NK-92 (cell line): ENCODE data around the gene FAM32A.

Source experiments
- DNase-seq: peaks from one replicate; lab custom pipeline; 2025; ENCODE audit not compliant: unreplicated experiment; lab: John Stamatoyannopoulos, UW

FAM32A gene

DNA sequence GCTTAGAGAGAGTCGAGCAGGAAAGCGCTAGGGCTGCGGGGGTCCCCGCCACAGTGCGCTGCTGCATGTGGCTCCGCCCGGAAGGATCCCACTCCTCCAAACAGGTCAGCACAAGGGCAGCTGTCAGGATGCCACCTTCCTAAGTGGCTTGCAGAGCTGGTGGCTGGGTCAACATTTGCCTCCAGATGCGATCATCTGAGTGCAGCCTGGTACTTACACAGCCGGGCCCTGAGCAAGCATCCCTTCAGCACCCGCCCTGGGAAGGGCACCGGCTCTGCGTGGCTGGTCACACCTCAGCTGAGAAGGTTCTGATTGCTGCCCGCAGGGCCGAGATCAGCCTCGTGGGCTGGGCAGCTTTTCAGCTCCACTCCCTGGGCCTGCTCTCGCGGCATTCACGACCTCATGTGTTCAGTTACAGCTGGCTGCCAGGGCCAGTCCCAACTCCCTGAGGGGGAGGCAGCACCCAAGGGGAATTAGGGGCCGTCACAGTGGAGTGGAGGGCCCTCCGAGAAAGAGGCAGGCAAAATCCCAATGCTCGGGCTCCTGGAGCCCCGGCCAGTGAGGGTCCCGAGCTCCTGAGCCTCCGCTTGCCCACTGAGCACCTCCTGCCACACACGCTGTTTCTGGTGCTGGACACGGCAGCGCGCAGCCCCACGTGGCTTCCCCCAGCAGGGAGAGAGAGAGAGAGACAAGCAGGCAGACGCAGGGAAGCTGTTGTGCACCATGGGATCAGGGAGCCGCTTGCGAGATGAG lies 39.3 kb downstream of the FAM32A start:
- no peak for DNase-seq

DNA sequence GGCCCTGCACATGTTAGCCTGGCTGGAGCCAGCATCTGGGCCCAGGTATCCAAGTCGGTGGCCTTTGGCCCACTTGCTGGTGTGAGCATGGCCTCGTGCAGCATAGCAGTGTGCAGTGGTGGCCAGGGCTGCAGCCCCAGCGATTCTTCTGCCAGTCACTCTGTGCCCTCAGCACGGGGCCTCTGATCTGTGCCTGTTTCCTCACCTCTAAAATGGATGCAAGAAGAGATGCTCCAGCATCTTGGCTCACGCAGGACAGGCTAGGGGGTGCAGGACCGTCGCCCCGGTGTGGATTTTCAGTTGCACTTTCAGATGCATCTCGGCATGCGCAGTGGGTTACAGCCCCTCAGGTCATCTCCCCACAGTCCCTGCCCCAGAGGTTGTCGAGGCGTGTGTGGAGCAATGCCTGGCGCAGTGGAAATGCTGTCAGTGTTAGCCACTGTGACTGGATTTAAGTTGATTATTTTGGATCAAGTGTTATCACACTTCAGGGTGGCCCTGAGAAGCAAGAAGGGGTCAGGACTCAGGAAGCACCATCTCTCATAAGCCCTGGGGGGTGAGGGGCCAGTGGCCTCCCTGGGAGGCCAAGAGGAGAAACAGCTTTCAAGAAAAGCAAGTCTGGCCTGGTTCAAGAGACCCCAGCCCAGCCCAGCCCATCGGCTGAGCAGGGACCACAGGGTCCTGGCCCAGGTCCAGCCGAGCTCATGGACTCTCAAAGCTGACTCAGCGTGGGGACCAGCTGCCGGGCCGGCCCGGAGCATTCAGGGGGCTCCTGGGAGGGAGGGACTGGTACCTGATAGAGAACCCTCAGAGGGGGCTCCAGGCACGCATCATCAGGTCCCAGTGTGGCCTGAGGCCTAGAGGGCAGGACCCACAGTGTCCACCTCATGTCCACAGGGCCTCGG lies 40.3 kb downstream of the FAM32A start:
- no peak for DNase-seq

DNA sequence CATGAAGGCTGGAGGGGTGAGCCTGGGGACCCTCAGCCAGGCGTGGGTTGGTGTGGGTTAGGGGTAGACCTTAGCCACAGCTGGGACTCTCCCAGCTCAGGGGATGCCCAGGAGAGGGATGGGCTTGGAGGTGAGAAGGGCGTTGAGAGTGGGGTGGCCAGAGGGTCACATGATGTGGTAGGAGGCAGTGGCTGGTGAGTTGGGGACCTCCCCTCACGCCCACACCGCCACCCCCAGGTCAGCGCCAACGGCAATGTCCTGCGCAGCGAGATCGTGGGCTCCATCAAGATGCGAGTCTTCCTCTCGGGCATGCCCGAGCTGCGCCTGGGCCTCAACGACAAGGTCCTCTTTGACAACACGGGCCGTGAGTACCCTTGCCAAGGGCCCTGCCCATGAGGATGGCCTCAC lies 41.0 kb downstream of the FAM32A start:
- DNase-seq = no peak

DNA sequence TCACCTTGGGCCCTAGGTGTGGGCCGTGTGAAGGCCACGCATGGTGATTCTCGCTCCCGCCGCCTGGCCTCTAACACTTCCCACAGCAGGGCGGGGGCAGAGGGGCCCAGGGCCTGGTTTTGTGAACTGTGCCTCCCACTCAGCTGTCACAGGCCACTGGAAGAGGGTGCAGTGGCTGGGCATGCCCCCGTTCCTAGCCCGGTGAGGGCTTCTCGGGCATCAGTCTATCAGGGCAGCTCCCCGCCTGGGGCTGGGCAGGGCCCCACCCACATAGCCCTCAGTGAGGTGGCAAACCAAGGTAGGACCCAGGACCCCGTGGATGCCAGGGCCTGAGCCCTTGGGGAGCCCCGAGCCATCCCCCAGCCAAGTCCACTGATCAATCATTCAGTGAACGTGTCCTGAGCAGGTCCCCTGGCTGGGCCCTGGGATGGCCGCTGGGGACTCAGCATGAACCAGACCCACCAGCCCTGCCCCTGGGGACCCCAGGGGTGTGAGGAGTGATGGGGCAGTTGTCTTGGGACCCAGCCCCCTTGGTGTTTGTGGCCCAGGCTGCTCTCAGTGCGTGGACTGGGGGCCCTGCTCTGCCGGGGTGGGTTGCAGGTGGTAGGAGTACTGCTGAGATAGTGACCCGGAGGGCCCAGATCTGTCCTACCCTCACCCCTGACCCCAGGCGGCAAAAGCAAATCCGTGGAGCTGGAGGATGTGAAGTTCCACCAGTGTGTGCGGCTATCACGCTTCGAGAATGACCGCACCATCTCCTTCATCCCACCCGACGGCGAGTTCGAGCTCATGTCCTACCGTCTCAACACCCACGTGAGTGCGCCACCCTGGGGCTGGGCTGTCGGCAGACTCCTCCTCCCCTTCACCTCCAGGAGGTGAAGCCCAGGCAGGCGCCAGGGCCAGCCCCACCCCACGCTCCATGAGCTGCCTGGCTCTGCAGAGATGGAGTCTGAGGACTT lies 41.9 kb downstream of the FAM32A start:
- DNase-seq = no peak

DNA sequence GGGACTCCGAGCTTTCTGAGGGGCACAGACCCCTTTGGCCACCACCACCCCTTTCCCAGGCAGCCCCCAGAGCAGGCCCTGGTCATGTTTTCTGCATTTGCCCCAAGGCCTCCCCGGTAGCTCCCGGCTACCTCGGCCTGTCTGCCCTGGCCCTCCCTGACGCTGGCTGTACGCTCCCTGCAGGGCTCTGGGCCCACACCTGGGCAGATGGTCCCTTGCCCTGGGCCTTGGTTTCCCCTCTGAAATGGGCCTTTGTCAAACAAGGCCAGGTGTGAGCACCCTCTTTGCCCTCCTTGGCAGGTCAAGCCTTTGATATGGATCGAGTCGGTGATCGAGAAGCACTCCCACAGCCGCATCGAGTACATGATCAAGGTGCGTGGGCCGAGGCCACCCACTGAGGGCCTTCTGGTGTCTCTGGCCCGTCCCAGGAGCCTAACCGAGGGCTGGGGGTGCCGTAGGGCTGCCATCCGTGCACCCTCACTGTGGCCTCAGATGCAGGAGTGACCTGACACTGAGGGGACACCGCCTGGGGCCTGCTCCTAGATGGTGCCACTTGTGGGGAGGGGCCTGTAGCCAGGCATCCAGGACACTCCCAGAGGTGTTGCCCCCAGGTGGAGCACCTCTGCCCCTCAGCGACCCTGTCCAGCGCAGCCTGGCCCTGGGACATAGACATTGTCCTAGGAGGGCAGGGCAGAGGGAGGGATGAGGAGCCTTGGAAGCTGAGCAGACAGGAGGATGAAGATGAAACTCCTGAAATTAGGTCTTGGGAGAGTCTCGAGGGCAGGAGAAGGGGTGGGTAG lies 42.8 kb downstream of the FAM32A start:
- DNase-seq = no peak

DNA sequence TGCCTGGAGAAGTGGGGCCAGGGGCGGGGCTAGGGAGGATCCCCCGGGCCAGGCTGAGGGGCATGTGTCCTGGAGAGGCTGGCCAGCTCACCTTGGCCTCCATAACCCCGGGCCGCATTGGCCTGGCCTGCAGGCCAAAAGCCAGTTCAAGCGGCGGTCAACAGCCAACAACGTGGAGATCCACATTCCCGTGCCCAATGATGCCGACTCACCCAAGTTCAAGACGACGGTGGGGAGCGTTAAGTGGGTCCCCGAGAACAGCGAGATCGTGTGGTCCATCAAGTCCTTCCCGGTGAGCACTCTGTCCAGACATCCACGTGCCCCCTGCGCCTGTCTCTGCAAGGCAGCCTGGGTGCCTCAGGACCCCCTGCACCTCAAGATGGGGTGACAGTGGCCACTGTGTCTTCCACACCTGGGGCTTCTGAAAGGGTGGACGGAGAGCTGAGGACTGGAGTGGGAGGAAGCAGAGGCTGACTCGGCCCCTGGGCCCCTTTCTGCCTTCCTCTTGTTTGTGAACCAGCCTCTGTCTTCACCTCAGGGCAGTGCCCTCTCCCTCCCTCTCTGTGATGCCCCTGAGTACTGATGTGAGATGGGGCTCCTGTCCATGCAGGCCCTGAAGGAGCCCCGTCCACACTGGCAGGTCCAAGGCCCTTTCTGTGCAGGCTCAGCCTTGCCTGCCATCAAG lies 43.6 kb downstream of the FAM32A start:
- no peak for DNase-seq

DNA sequence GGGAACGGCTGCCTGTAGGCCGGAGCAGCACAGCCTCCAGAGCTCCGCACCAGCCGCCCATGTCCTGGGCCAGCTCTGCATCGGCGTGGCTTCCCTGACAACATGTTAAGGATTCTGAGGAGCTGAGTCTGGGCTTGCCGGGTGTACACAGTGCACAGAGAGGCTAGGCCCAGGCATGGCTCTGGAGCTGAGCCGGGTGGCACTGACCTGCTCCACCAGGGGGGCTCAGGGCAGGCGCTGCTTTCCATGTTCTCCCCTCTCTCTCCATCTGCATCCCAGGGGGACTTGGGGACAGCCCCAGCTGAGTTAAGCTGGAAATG lies 44.1 kb downstream of the FAM32A start:
- no peak for DNase-seq

DNA sequence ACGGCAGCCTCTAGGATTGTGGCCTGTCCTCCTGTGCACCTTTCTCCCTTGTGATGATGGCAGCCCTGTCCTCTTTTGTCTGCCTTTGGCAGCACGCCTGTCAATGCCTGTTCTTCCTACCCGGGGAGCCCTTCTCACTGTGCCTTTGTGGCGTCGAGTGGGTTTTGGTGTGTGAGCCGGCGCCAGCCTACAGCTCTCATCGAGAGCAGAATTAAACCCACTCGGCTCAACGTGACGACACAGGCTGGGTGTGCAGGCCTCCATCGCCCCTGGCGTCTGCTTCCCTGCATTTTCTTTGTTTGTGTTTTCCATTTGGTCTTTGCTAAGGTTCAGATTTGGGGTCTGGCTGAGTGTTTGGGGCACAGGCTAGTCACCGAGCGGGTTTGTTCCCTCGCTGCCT lies 46.9 kb downstream of the FAM32A start:
- DNase-seq = no peak

DNA sequence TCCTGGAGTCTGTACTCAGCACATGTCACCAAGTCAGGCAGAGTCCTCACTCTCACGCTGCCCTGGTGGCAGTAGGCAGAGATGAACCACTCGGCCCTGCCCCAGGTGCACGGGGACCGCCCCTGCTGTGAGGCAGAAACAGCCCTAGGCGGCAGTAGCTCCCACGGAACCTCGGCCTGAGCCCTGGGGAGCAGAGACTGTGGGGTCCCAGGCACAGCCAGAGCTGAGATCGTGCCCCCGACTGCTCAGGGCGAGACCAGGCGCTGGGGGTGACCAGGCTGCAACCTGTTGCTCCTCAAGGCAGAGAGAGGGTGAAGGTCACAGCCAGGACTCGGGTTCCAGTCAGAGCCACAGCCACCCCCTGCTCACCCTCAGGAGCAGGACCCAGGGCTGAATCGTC lies 47.4 kb downstream of the FAM32A start:
- no peak for DNase-seq

DNA sequence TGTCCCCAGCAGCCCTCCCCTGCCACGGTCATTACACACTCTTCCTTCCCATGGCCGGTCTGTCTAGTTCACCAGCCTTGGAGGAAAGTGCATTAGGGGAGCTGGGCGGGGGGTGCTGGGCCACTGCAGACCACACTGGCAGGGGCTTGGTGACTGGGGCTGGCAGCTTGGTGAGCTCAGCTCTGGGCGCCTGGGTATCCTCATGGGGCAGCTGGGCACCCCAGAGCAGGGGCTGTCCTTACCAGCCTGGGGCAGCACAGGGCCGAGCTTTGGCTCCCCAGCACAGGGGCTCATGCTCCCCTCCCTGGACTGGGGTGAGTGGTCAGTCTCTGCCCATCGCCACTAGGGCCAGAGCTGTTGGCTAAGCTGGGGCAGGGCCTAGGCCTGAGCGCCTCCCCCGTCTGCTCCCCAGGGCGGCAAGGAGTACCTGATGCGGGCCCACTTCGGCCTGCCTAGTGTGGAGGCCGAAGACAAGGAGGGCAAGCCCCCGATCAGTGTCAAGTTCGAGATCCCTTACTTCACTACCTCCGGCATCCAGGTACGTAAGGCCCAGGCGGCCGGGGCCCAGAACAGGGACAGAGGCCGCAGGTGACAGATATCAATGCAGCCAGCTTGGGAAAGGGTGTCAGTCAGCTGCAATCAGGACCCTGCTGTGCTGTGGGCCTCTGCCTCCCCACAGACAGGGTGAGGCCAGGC lies 48.0 kb downstream of the FAM32A start:
- DNase-seq = no peak

DNA sequence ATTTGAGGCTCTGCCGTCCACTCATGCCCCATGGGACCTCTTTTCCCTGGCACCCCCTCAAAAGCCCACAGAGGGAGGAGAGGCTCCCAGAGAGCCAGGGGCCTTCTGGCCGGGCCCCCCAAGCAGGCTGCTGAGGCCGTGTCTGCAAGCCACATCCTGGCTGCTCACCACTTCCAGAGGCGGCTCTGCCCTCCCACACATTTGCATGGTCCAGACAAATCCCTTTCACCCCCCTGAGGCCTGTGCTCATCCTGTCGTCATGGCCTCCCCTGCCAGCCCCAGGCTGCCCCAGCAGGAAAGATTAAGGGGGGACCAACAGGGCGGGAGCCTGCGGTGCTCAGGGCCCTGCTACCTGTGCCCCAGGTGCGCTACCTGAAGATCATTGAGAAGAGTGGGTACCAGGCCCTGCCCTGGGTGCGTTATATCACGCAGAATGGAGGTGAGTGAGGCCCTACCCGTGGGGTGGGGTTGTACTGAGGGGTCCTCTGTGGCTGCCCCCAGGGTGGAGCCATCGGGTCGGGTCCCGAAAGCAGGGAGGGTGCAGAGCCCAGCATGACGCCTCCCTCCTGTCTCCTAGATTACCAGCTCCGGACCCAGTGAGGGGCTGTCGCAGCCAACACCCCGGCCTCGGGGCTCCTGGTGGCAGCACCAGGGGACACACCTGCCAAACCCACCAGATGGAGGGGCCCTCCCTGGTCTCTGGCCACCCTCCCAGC lies 48.8 kb downstream of the FAM32A start:
- DNase-seq = no peak

DNA sequence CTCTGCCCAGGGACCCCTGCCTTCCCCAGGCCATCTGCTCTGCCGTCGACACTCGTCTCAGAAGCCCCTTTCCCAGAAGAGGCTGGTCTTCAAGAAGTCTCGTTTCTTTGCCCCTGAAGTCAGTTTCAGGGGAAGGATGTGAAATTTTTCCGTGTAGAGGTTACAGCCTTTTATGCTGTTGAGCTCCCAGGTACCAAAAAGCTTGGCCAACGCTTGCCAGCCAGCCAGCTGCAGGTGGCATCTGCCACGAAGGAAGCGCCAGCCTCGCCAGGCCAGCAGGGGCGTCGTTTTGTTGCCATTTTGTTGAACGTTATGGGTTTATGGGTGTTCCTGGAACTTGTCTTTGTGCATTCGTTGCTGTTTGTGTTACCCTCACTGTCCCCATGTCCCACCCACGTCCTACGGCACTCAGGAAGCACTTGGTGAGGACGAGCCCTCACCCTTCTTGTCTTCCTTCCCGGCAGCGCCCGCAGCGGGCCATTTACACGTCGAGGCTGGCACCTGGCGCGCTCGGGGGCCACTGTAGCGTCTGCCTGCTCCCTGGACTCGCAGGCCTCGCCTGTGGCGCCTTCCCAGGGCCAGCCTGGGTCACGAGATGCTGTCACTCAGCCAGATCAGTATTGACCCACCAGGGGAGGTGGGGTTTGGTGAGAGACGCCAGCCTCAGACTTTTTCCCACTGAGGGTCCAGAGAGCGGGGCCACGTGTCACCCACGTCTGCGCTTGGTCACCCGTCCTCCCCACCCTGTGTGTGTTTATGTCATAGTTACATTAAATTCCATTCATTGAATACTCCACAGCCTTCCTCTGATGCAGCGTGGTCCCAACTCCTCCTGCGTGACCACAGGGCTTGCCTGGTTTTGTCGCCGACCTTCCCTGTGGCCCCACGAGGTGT lies 49.6 kb downstream of the FAM32A start:
- DNase-seq = no peak

DNA sequence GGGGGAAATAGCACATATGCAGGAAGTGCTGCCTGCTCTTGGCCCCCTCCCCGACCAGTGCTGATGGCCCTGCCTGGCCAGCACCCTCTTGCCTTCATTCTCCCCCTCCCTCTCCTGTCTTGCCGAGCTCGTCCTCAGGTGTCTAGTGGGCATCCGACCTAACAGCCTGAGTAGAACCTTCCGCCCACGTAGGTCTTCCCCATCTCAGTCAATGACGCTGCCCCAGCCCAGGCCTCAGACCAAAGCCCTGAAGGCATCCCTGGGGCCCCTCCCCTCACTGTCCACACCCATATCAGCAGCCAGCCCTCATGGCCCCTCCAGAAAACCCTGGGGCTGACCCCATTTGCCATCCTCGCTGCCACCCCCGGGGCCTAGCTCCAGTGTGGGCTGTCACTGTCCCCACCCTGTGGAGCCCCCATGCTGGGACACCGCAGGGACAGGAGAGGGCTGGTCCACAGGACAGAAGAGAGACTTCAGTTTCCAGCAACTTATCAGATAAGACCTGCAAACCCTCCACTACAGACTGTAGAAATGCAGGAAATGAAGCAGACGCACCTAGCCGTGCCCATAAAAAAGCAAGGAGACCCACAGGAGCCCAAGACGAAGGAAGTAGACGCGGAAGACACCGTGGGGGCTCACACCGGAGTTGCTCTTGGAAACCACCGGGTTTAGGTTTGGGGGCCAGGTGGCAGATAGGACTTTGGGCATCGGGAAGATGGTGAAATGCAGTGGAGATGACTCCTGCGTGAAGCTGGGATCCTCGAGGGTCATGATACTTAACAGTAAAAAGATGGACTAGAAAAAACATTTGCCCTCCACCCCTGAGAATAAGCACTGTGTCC lies 50.8 kb downstream of the FAM32A start:
- DNase-seq = no peak
